Muscle of leg (tissue), 11 donors: ENCODE data around the gene BIRC7. TPM values are rescaled to one million over a fixed set of nuclear protein-coding genes. Genes with fewer than 3 reads are reported as not detected.
A peak's percentile ranks its signal among the peaks of the same experiment; 100 is the strongest.
"Not testable (repeated sequence)": the region's sequence is repeated elsewhere in the genome, so short reads cannot be mapped to it uniquely, and the experiment has no call there.

Experiments used
- DNase-seq: peaks from one replicate; pipeline ENCODE4 v3.0.0; 2013
- H3K27ac ChIP-seq: one replicate; pipeline ENCODE4 v1.5.1; 2013; ENCODE audit warnings: mild to moderate bottlenecking, low read length, control low read depth
- H3K27me3 ChIP-seq: one replicate; pipeline ENCODE4 v1.6.1; 2013; ENCODE audit warnings: low read length; ENCODE audit not compliant: control insufficient read depth, insufficient read depth
- H3K36me3 ChIP-seq: one replicate; pipeline ENCODE4 v1.6.1; 2013; ENCODE audit warnings: low read length; ENCODE audit not compliant: control insufficient read depth, insufficient read depth
- H3K4me1 ChIP-seq: one replicate; pipeline ENCODE4 v1.6.1; 2013; ENCODE audit warnings: low read length; ENCODE audit not compliant: control insufficient read depth, insufficient read depth
- H3K4me3 ChIP-seq: one replicate; pipeline ENCODE4 v1.5.1; 2013; ENCODE audit warnings: low read length, control low read depth
- H3K9me3 ChIP-seq: replicated peaks from 2 replicates; pipeline ENCODE4 v1.6.1; 2013; ENCODE audit warnings: low read depth, low read length; ENCODE audit not compliant: control insufficient read depth
- WGBS: methylation state at CpG from one replicate; pipeline ENCODE4 v1.1.5; 2013; ENCODE audit warnings: missing lambda C conversion rate; ENCODE audit not compliant: insufficient coverage; 5-methylcytosine and 5-hydroxymethylcytosine counted together
- polyA plus RNA-seq, 8 donors: library from polyadenylated mRNA; unstranded; fragments of 120-200 nt; gene quantifications; one replicate each; pipeline versions ENCODE4 v1.2.1 to v1.2.3, GENCODE V29; 2013; ENCODE audit warnings: inconsistent platforms in 1 of 8, low replicate concordance in 1 of 8; ENCODE audit not compliant: insufficient read length in 8 of 8, insufficient read depth in 1 of 8
- total RNA-seq: library from RNA; stranded (reverse); fragments of 120-200 nt; gene quantifications from one replicate; pipeline ENCODE4 v1.2.4, GENCODE V29; 2013

BIRC7 gene
- total and polyA plus RNA-seq, 9 donors: 0.13 to 0.61 (median 0.22) TPM; not detected in 4

DNA sequence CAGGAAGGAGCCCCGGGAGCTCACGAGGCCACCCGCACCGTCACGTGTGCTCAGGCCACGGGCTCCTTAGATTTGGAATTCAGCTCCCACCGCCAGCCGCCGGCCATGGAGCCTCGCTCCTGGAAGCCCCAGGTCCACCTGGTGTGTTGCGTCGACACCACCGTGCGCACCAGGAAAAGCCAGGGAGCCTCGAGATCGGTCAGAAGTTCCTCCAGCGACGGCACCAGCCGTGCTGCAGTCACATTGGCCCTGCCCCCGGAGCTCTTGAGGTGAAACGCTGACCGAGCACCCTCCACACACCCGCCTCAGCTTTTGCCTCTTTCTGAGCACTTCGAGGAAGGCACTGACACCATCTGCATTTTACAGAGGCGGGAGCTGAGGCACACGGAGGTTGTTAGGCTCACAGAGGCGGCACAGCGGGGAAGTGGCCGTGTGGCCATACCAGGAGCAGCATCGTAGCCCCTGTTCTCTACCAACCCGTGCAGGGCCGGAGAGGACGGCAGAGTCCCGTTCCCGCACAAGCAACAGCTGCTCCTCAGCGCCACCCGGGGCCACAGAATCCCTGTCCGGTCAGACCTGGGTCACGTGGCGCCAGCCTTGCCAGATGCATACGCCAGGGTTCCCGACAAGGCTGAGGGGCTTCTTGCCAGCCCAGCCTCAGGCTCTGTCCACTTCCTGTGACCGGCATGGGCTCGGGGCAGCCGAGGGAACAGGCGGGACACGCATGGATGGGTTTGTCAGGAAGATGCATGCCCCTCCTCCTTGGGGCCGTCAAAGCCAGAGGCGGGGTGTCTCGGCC, 11.0 kb downstream of the BIRC7 start:
- WGBS: 46% methylated on average over 42 of the region's 50 CpGs
- Histone ChIP-seq H3K36me3 (peaks cover 47% of the 10 kb centered on the region), H3K27me3 (peaks cover 5% of the 10 kb centered on the region), H3K4me3 (no peak overlapping the region), H3K9me3 (no peaks in the 10 kb centered on the region), H3K4me1 (peaks cover 17% of the 10 kb centered on the region), H3K27ac (no peak overlapping the region)
- no peak for DNase-seq

DNA sequence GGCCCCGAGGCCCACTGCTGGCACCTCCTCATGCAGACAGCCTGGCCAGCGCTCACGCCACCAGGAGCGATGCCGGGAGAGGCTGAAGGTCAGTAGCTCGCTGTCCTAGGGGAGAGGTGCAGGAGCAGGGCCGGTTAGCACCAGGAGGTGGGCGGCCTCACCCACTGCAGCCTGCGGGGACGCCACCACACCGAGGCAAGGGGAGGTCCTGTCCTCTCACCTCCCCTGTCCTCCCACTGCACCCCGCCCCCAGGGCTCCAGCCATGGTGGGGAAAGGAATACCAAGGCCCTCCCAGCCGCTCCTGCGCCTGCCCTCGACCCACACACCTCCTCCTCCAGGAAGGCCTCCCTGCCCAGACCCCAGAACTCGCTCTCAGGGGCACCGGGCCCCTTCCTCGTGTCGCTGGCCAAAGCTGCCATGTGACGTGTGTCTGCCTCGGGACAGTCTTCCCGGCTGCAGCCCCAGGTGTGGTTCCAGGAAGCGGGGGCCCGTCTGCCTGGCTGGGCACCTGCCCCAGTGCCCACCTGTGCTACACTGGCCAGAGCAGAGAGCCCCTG, 12.0 kb downstream of the BIRC7 start:
- Histone ChIP-seq H3K4me3 (no peak overlapping the region), H3K27ac (no peak overlapping the region), H3K4me1 (peaks cover 24% of the 10 kb centered on the region), H3K27me3 (peaks cover 11% of the 10 kb centered on the region), H3K36me3 (peaks cover 40% of the 10 kb centered on the region), H3K9me3 (no peaks in the 10 kb centered on the region)
- WGBS: 73% methylated on average over 20 of the region's 24 CpGs
- no peak for DNase-seq

DNA sequence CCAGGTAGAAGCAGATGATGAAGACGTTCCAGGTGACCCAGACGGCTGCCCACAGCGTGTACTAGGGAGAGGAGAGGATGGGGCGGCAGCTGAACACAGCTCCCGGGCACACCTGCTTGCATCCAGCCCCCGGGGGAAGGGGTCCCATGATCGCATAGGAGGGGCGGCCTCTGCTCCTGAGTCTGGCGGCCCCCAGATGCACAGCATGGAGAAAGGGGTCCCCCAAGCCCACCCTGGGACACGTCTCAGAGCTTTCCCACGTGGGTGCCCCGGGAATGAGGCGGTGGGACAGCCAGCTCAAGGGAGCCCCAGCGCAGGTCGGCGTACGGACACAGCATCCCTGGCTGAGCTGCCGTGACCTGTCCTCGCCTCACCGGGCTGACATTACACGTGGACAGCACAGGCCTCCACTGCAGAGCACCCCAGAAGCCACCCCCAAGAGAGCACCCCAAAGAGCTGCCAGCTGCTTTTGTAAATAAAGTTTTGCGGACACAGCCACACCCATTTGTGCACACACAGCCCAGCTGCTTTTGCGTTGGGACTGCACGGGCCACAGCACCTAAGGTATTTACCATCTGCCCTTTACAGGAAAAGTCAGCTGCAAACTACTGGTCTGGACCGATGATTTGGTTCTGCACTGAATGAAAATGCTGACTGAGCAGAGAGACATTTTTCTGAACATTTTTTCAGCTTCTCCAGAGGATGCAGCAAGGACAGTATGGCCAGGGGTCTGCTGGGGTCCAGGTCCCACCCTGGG, 13.3 kb downstream of the BIRC7 start:
- Histone ChIP-seq H3K4me1 (peaks cover 32% of the 10 kb centered on the region), H3K27me3 (peaks cover 19% of the 10 kb centered on the region), H3K27ac (no peak overlapping the region), H3K4me3 (no peak overlapping the region), H3K9me3 (no peaks in the 10 kb centered on the region), H3K36me3 (peaks cover 40% of the 10 kb centered on the region)
- 68% methylated on average over 25 of the region's 25 CpGs for WGBS
- DNase-seq: no peak

DNA sequence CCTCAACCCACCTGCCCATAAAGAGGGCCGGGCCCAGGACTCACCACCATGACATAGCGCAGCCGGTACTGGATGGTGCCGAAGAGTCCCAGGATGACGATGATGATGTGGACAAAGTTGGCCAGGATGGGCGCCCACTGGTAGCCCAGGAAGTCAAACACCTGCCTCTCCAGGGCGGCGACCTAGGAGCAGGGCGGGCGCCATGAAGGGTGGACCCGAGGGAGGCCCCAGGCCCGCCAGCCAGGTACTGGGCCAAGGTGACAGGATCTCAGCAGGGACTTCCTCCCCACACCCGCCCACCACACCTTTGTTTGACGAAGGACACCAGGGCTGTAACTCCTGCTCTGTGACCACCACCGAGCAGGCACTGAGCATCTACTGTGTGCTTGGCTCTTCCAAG, 14.2 kb downstream of the BIRC7 start:
- Histone ChIP-seq H3K36me3 (peaks cover 37% of the 10 kb centered on the region), H3K27ac (no peak overlapping the region), H3K27me3 (peaks cover 23% of the 10 kb centered on the region), H3K4me1 (peaks cover 36% of the 10 kb centered on the region), H3K9me3 (no peaks in the 10 kb centered on the region), H3K4me3 (no peak overlapping the region)
- no peak for DNase-seq
- WGBS: 95% methylated on average over 14 of the region's 15 CpGs

DNA sequence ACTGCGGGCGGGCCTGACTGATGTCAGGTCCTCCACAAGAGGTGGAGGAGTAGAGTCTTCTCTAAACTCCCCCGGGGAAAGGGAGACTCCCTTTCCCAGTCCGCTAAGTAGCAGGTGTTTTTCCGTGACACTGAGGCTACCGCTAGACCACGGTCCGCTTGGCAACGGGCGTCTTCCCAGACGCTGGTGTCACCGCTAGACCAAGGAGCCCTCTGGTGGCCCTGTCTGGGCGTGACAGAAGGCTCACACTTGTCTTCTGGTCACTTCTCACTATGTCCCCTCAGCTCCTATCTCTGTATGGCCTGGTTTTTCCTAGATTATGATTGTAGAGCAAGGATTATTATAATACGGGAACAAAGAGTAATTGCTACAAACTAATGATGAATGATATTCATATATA, 15.6 kb downstream of the BIRC7 start:
- Histone ChIP-seq H3K27me3 (peaks cover 30% of the 10 kb centered on the region), H3K36me3 (peaks cover 33% of the 10 kb centered on the region), H3K4me1 (peaks cover 50% of the 10 kb centered on the region)
- not testable (repeated sequence) for DNase-seq, H3K4me3 ChIP-seq, H3K27ac ChIP-seq, H3K9me3 ChIP-seq
- 40% methylated on average over 1 of the region's 14 CpGs for whole genome bisulfite sequencing

DNA sequence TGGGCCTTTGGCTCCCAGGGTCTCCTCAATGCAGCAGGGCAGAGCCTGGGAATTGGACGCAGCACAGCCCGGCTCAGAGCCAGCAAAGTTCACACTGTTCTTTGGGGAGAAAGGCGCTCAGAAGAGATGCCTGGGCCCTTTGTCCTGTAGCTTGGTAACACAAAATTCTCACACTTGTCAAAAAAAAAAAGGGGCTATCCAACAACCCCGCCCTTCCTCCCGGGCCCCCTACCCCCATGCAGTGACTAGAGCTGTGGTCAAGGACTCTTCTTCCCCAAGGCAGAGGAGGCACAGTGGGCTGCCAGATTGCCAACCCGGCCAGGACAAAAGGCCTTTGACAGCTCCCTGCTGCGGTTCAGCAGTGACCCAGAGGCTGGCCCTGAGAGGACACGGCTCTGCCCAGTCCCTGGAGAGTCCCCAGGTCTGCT, 16.6 kb downstream of the BIRC7 start:
- H3K36me3 ChIP-seq: peaks cover 25% of the 10 kb centered on the region
- no peak overlapping the region for H3K27ac ChIP-seq
- H3K9me3 ChIP-seq: no peaks in the 10 kb centered on the region
- peaks cover 49% of the 10 kb centered on the region for H3K4me1 ChIP-seq
- peaks cover 33% of the 10 kb centered on the region for H3K27me3 ChIP-seq
- no peak overlapping the region for H3K4me3 ChIP-seq
- 70% methylated on average over 5 of the region's 8 CpGs for WGBS
- no peak for DNase-seq

DNA sequence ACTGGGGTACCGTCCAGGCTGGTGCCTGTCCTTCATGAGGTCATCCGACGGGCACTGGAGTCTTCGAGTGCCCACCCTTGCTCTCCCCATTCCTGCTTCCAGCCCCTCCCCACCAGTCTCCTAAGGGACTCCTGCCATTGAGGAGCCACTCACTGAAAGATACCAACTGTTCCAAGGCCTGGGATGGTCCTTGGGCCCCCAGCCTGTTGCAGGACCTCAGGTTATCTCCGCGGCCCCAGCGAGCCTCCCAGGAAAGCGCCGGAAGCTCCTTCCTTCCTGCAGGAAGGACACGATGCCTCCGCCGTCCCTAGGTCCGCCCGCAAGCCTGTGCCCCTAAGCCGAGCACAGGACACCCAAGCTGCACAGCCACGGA, 17.3 kb downstream of the BIRC7 start:
- DNase-seq: no peak
- Histone ChIP-seq H3K36me3 (peaks cover 18% of the 10 kb centered on the region), H3K4me1 (peaks cover 51% of the 10 kb centered on the region), H3K9me3 (no peaks in the 10 kb centered on the region), H3K4me3 (peak overlapping the region; percentile 46), H3K27me3 (peaks cover 30% of the 10 kb centered on the region), H3K27ac (peak overlapping the region; percentile 70)
- 15% methylated on average over 15 of the region's 16 CpGs for WGBS

DNA sequence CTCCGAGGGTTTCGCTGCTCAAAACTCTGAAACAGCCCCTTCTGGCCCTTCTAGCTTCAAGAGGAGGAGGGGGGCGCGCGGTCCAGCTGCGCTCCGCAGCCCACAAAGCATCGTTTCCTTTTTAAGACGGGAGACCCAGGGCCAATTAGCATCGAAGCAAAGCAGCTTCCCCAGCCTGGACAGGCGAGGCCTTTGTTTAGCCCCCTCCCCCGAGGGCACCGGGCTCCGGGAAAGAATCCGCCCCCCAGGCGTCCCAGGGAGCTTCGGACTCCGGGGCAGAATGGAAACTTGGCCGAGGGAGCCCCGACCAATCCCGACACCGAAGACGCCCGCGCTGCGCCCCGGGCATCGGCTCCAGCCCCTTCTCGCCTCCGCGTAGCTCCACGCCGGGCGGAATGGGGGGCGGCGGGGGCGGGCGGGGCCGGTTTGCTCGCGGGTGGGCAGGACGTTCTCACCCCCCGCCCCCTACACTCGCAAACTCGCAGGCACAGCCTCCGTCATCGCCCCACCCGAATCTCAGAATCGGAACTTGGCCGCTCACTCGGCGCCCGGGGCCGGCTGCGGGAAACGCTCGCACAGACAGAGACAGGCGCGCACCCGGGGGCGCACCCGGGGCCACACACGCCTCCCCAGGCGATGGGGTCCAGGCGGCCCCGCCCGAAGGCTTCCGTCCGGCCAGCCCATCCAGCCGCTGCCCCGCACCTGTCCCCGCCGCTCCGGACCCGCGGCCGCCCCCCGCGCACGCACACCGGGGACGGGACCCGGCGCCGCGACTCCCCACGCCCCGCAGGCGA, 17.9 kb downstream of the BIRC7 start:
- DNase-seq: peak; percentile 78
- H3K27me3 ChIP-seq: peaks cover 30% of the 10 kb centered on the region
- H3K4me1 ChIP-seq: peaks cover 57% of the 10 kb centered on the region

DNA sequence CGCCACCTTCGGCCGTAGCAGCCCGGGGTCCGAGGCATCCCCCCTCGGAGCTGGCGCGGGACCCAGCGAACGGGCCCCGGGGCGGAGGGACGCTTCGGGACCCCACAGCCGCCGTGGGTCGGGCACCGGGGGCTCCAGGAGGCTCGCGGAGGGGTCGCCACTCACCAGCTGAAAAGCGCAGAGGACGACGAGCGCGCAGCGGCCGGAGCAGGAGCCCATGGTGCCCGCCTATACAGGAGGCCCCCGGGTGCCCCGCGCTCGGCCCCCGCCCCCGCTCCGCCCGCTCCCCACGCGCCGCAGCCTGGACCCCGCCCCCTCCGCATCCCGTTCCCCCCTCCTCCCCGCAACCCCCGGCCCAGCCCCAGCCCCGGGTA, 18.5 kb downstream of the BIRC7 start, which contains the start of gene NKAIN4:
NKAIN4 (minus strand) TSS at position 232 of the 374 bp plus-strand sequence; CDS start at position 219, 13 bp downstream.
- Histone ChIP-seq H3K27me3 (peaks cover 28% of the 10 kb centered on the region), H3K4me1 (peaks cover 63% of the 10 kb centered on the region), H3K36me3 (peaks cover 9% of the 10 kb centered on the region), H3K27ac (peak within 1 kb of the TSS; percentile 70), H3K9me3 (no peaks in the 10 kb centered on the region), H3K4me3 (peak within 1 kb of the TSS; percentile 46)
- 0% methylated on average over 25 of the region's 46 CpGs for WGBS
- no peak for DNase-seq

More for the DNA sequence above, 17.9 kb downstream of the BIRC7 start:
- Histone ChIP-seq H3K9me3 (no peaks in the 10 kb centered on the region), H3K4me3 (peak overlapping the region; percentile 46), H3K27ac (peak overlapping the region; percentile 70), H3K36me3 (peaks cover 12% of the 10 kb centered on the region)
- WGBS: under 1% methylated on average over 85 of the region's 89 CpGs
